Stimulated activated CD8-positive, alpha-beta memory T cell treated with anti-CD3 and anti-CD28 coated beads, Interleukin-7, amount 100 ng/mL, for 4 hours (primary cell): ENCODE data around the gene CCDC150.
"Not testable (repeated sequence)": the region's sequence is repeated elsewhere in the genome, so short reads cannot be mapped to it uniquely, and the experiment has no call there.

Source experiments
- DNase-seq, 2 donors: peaks; one replicate each; pipeline ENCODE4 v3.0.0-alpha.2; 2020; ENCODE audit warnings: low read depth in 2 of 2

Gene CCDC150

GRCh38 chr2:196712867-196713266 lies 73.4 kb downstream of the CCDC150 start:
- no peak for DNase-seq

GRCh38 chr2:196718419-196719109 lies 79.0 kb downstream of the CCDC150 start:
- DNase-seq = no peak

GRCh38 chr2:196719110-196719872 lies 79.8 kb downstream of the CCDC150 start:
- DNase-seq = no peak

- DNase-seq = no peak
These were observed 84.1 kb downstream of the CCDC150 start for GRCh38 chr2:196723571-196723970.

- no peak for DNase-seq
These were observed 85.7 kb downstream of the CCDC150 start for GRCh38 chr2:196725218-196725617.

- DNase-seq = no peak
These were observed 86.4 kb downstream of the CCDC150 start for GRCh38 chr2:196725882-196726281.

GRCh38 chr2:196729418-196729817 lies 89.9 kb downstream of the CCDC150 start:
- no peak for DNase-seq

- DNase-seq = not testable (repeated sequence)
These were observed 97.1 kb downstream of the CCDC150 start for GRCh38 chr2:196736646-196737045.

GRCh38 chr2:196737046-196737445 lies 97.5 kb downstream of the CCDC150 start:
- no peak for DNase-seq

- DNase-seq = no peak
These were observed 99.5 kb downstream of the CCDC150 start for GRCh38 chr2:196739031-196739430.

GRCh38 chr2:196742216-196742615 lies 102.7 kb downstream of the CCDC150 start:
- DNase-seq = no peak

GRCh38 chr2:196742685-196743084 lies 103.2 kb downstream of the CCDC150 start:
- no peak for DNase-seq

GRCh38 chr2:196743165-196743564 lies 103.7 kb downstream of the CCDC150 start:
- DNase-seq = no peak

- DNase-seq = no peak
These were observed 106.2 kb downstream of the CCDC150 start for GRCh38 chr2:196745711-196746110.

- DNase-seq = no peak
These were observed 107.9 kb downstream of the CCDC150 start for GRCh38 chr2:196747400-196747799.

- no peak for DNase-seq
These were observed 108.6 kb downstream of the CCDC150 start for GRCh38 chr2:196748123-196748522.

- no peak for DNase-seq
These were observed 110.9 kb downstream of the CCDC150 start for GRCh38 chr2:196750291-196750923.

- peak; percentile 17 to 39 for DNase-seq
These were observed 111.6 kb downstream of the CCDC150 start for GRCh38 chr2:196750977-196751631.

- DNase-seq = no peak
These were observed 119.2 kb downstream of the CCDC150 start for GRCh38 chr2:196758474-196759377.

GRCh38 chr2:196759378-196759706 lies 119.8 kb downstream of the CCDC150 start:
- DNase-seq = no peak

- DNase-seq = no peak
These were observed 127.6 kb downstream of the CCDC150 start for GRCh38 chr2:196767101-196767500.
